ENCODE data around the gene GPATCH2L.

The GPATCH2L gene

DNA sequence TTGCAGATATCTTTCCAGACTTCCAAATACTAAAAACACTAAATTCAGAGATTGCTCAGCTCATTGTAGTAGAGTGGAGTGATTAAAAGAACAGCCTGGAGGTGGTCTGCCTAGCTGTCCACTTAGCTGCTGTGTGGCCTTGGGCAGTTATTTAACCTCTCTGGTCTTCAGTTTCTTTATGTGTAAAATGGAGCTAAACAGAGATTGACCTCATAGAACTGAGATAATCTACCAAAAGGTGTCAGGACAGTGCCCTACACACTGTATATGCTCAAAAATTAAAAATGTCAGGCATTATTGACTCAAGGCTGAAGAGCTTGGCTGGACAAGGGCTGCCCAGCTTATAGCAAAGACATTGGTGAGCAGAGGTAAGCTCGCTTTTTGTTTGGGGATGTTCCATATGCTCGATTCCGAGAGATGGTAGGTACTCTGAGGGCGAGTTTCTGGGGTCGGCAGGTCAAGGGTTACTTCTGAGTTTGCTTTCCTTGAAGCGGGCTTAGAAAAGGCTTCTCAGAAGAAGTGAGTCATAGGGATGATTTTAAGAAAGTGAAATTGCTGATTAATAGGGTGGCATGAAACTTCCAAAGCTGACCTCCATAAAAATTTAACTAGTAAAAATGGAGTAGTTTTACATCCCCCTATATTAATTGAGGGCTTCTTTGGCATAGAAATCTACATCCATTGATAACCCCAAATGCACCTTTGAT, 107.5 kb downstream of the GPATCH2L start:
- no peak for DNase-seq

- DNase-seq, result no peak
These were observed 109.0 kb downstream of the GPATCH2L start for GRCh38 chr14:76260749-76261148.

DNA sequence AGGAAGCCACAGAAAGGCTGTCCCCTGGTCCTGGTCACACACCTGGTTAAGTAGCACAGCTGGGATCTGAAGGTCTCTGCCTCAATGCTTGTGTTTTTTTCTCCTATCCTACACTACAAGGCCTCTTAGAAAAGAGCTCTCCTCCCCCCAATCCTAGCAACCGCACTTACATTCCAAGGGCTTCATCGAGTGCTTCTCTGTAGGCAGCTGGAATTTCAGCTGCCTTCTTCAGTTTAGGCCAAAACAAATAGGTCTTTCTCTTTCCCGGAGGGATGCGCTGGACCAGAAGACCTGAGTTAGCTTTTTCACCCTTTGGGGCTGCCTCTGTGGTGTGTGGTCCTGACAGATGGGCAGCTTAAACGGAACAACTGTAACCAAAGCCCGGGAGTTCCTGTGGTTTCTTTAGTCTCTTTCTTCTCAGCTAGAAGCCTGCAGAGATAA, 109.7 kb downstream of the GPATCH2L start:
- DNase-seq, result no peak

DNA sequence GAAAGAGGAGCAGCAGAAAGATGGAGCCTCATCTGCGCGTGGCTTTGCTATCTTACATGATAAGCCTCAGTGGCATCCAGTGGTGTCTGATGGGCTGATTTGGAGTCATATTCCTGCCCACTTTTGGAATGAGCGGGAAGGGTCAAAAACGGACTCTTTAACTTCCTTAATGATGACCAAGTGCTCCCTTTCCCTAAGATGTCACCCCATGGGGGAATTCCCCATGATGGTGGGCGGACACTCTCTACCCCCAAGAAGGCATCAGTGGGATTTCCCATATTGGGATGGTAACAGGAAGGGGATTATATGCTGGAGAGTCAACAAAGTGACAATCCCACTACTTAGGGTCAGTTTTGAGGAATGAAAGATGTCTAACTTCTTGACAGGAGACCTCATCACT, 110.9 kb downstream of the GPATCH2L start:
- no peak for DNase-seq

Data from T1000 (cell line).